HCT116 (cell line): ENCODE results near the gene CDC42BPA. TPM values are rescaled to one million over a fixed set of nuclear protein-coding genes. Genes with fewer than 3 reads are reported as not detected.

Experiments used
- ATAC-seq: fragments of 200-7000 bp; cut with Tn5 transposase; 2 replicates; pipeline ENCODE4 v1.9.1; 2020; ENCODE audit warnings: mild to moderate bottlenecking, moderate library complexity
- BruUV-seq: library from RNA; stranded (reverse); fragments of 400-500 nt; replicated peaks from 2 replicates; lab custom pipeline; 2021; lab: Mats Ljungman, UMichigan
- CTCF ChIA-PET: fragments of 300-600 bp; sonication (Branson Sonifier 250); formaldehyde crosslinking; loops from one replicate; lab custom pipeline; 2021; ENCODE audit warnings: antibody characterized with exemption; lab: Charles Lee
- POLR2A ChIA-PET: fragments of 300-600, 350-600 bp; sonication (Branson Sonifier 250); formaldehyde crosslinking; loops from one replicate; lab custom pipeline; 2021; ENCODE audit warnings: antibody characterized with exemption; lab: Charles Lee
- RAD21 ChIA-PET, 2 experiments: fragments of 300-600 bp; sonication (Branson Sonifier 250); formaldehyde crosslinking; loops; one replicate each; lab custom pipeline; 2023; ENCODE audit warnings: low total read pairs in 2 of 2; ENCODE audit not compliant: uncharacterized antibody in 2 of 2, unreplicated experiment in 2 of 2, low non-redundant PET in 1 of 2; lab: Charles Lee
- DNase-seq: peaks from one replicate; pipeline ENCODE4 v3.0.0-alpha.2; 2010; ENCODE audit warnings: low read depth, low spot score
- H2AFZ ChIP-seq: fragments of 200-600 bp; shearing (Covaris generic), sonication (generic); 2 replicates; pipeline ENCODE4 v1.6.1; 2017; ENCODE audit warnings: low read depth, mixed run types, mixed read lengths, antibody characterized with exemption, low read length; ENCODE audit not compliant: poor library complexity, severe bottlenecking
- H3K27ac ChIP-seq: 2 replicates; pipeline ENCODE4 v1.5.1; 2012; ENCODE audit warnings: low read depth, low read length
- H3K27me3 ChIP-seq: fragments of 200-600 bp; sonication (generic); 2 replicates; pipeline ENCODE4 v1.6.1; 2016; ENCODE audit warnings: mixed run types, low read length, mixed read lengths; ENCODE audit not compliant: insufficient read depth
- H3K36me3 ChIP-seq, 2 experiments: fragments of 200-500 bp in 1 of 2; fragments of 200-600 bp in 1 of 2; sonication (Bioruptor generic) in 1 of 2; sonication (generic) in 1 of 2; 2 replicates each; pipeline versions ENCODE4 v1.5.1 to v1.6.1; 2014 to 2016; ENCODE audit warnings: low read length in 2 of 2, inconsistent platforms in 1 of 2, mixed read lengths in 1 of 2, mixed run types in 1 of 2; ENCODE audit not compliant: insufficient read depth in 2 of 2, control insufficient read depth in 1 of 2
- H3K4me1 ChIP-seq, 2 experiments: fragments of 200-600 bp in 1 of 2; sonication (generic) in 1 of 2; 2 replicates each; pipeline versions ENCODE4 v1.5.1 to v1.6.1; 2012 to 2017; ENCODE audit warnings: low read length in 2 of 2, inconsistent platforms in 1 of 2, mild to moderate bottlenecking in 1 of 2, mixed read lengths in 1 of 2, mixed run types in 1 of 2, moderate library complexity in 1 of 2; ENCODE audit not compliant: insufficient read depth in 2 of 2, control insufficient read depth in 1 of 2
- H3K4me2 ChIP-seq: fragments of 200-600 bp; sonication (generic); 2 replicates; pipeline ENCODE4 v1.6.1; 2017; ENCODE audit warnings: mixed run types, low read length, mixed read lengths
- H3K4me3 ChIP-seq, 2 experiments: fragments of 200-600 bp in 1 of 2; sonication (generic) in 1 of 2; replicated peaks in 1 of 2; 2 replicates each; pipeline ENCODE4 v1.5.1; 2011 to 2016; ENCODE audit warnings: low read length in 2 of 2, control low read depth in 1 of 2, low read depth in 1 of 2, mild to moderate bottlenecking in 1 of 2, mixed read lengths in 1 of 2, mixed run types in 1 of 2
- H3K79me2 ChIP-seq: fragments of 200-600 bp; sonication (generic); 2 replicates; pipeline ENCODE4 v1.6.1; 2017; ENCODE audit warnings: mild to moderate bottlenecking, mixed run types, low read length, moderate library complexity, mixed read lengths; ENCODE audit not compliant: insufficient read depth
- H3K9ac ChIP-seq: fragments of 200-600 bp; sonication (generic); 2 replicates; pipeline ENCODE4 v1.6.1; 2016; ENCODE audit warnings: low read length, mixed read lengths
- H3K9me2 ChIP-seq: fragments of 200-600 bp; sonication (generic), shearing (Covaris generic); 2 replicates; pipeline ENCODE4 v1.6.1; 2017; ENCODE audit warnings: mixed run types, mild to moderate bottlenecking, moderate library complexity; ENCODE audit not compliant: insufficient read depth
- H3K9me3 ChIP-seq, 2 experiments: fragments of 200-500 bp in 1 of 2; fragments of 200-600 bp in 1 of 2; sonication (Bioruptor generic) in 1 of 2; sonication (generic) in 1 of 2; 2 replicates each; pipeline ENCODE4 v1.6.1; 2014 to 2017; ENCODE audit warnings: low read length in 2 of 2, mixed read lengths in 2 of 2, inconsistent platforms in 1 of 2, low read depth in 1 of 2, mild to moderate bottlenecking in 1 of 2, mixed run types in 1 of 2, moderate library complexity in 1 of 2; ENCODE audit not compliant: control insufficient read depth in 1 of 2, insufficient read depth in 1 of 2
- H4K20me1 ChIP-seq: fragments of 200-600 bp; sonication (generic), shearing (Covaris generic); 2 replicates; pipeline ENCODE4 v1.6.1; 2017; ENCODE audit warnings: mixed run types, mild to moderate bottlenecking, moderate library complexity; ENCODE audit not compliant: insufficient read depth
- CBX3 ChIP-seq: IDR thresholded peaks from 2 replicates; pipeline ENCODE4 v1.6.1; 2012; ENCODE audit warnings: low read depth
- CTCF ChIP-seq, 3 experiments: fragments of 200-600 bp in 1 of 3; sonication (generic) in 1 of 3; IDR thresholded peaks in 2 of 3; conservative IDR thresholded peaks in 1 of 3; 2 replicates each; pipeline ENCODE4 v1.5.1; 2012 to 2017; ENCODE audit warnings: low read depth in 2 of 3, low read length in 2 of 3, antibody characterized with exemption in 1 of 3, borderline replicate concordance in 1 of 3, control low read depth in 1 of 3, mild to moderate bottlenecking in 1 of 3, mixed read lengths in 1 of 3, mixed run types in 1 of 3, moderate library complexity in 1 of 3; ENCODE audit not compliant: insufficient read depth in 1 of 3
- ELF1 ChIP-seq: IDR thresholded peaks from 2 replicates; pipeline ENCODE4 v1.6.1; 2012; ENCODE audit warnings: low read depth, borderline replicate concordance
- FOSL1 ChIP-seq: IDR thresholded peaks from 2 replicates; pipeline ENCODE4 v1.6.1; 2012; ENCODE audit warnings: low read depth
- JUND ChIP-seq: IDR thresholded peaks from 2 replicates; pipeline ENCODE4 v1.6.1; 2012
- MAX ChIP-seq: IDR thresholded peaks from 2 replicates; pipeline ENCODE4 v1.6.1; 2012
- SIN3A ChIP-seq: IDR thresholded peaks from 2 replicates; pipeline ENCODE4 v1.6.1; 2012; ENCODE audit warnings: low read depth
- SP1 ChIP-seq: IDR thresholded peaks from 2 replicates; pipeline ENCODE4 v1.6.1; 2012; ENCODE audit warnings: low read depth
- TCF7L2 ChIP-seq: IDR thresholded peaks from 2 replicates; pipeline ENCODE4 v1.7.0; 2011; ENCODE audit warnings: borderline replicate concordance, inconsistent platforms; ENCODE audit not compliant: insufficient read depth, insufficient read length; ENCODE audit errors: extremely low read depth
- ZBTB33 ChIP-seq: IDR thresholded peaks from 2 replicates; pipeline ENCODE4 v1.6.1; 2011; ENCODE audit warnings: mild to moderate bottlenecking, low read length, moderate library complexity; ENCODE audit not compliant: insufficient replicate concordance; ENCODE audit errors: extremely low read depth
- intact Hi-C: fragments of 100-400 bp; cut with micrococcal nuclease; formaldehyde crosslinking; loops from 2 replicates; pipeline ENCODE4 v1.10.0; 2022
- total RNA-seq: library from RNA; stranded (reverse); gene quantifications from one replicate; pipeline ENCODE4 v1.2.1, GENCODE V29; 2021; ENCODE audit not compliant: unreplicated experiment

CDC42BPA gene
- total RNA-seq, 1 experiment from 2014 or later = 44.0 TPM

- TF ChIP-seq TCF7L2 = no peak
Measured at GRCh38 chr1:227325156-227325555, 6.9 kb upstream of the CDC42BPA start (continued).

- Histone ChIP-seq H3K9me2 (no peaks in the 10 kb centered on the region), H3K36me3 (no peaks in the 10 kb centered on the region), H3K79me2 (no peaks in the 10 kb centered on the region), H2AFZ (no peak overlapping the region), H3K4me2 (no peak overlapping the region), H3K9me3 (no peaks in the 10 kb centered on the region), H3K9ac (no peak overlapping the region), H3K27ac (no peak overlapping the region), H3K4me3 (no peak overlapping the region), H4K20me1 (no peaks in the 10 kb centered on the region), H3K27me3 (no peaks in the 10 kb centered on the region), H3K4me1 (peaks cover 0 to 17% of the 10 kb centered on the region in 2 experiments; a peak in 2 of 4 replicates)
- no TSS peak for BruUV-seq
- no peak for DNase-seq
- CTCF ChIA-PET = no interaction called here
- RAD21 ChIA-PET = no interaction called here
- TF ChIP-seq MAX (no peak), SP1 (no peak), ZBTB33 (no peak), JUND (no peak), CTCF (IDR thresholded peaks at IDR 0.05 in 2 of 3, conservative IDR thresholded peaks at IDR 0.05 in 1 of 3; ENCODE audit: borderline replicate concordance in 1 of 3, insufficient read depth in 1 of 3, low read depth in 2 of 3, low read length in 2 of 3) (no peak), FOSL1 (no peak), SIN3A (no peak), ELF1 (no peak), CBX3 (no peak)
- POLR2A ChIA-PET = no interaction called here
- intact Hi-C loops = no loop called here
- ATAC-seq = no peak
Measured at GRCh38 chr1:227323967-227324268, 5.6 kb upstream of the CDC42BPA start.
